Esophagus muscularis mucosa (tissue), 4 donors: Measurements from ENCODE around the gene TROAP.

Experiments used
- EP300 ChIP-seq: sonication (generic); formaldehyde crosslinking; IDR thresholded peaks from one replicate; pipeline ENCODE4 v1.6.1; 2017; ENCODE audit warnings: antibody characterized with exemption
- POLR2A ChIP-seq: fragments of 450-650 bp; IDR thresholded peaks from one replicate; pipeline ENCODE4 v1.6.1; 2017; ENCODE audit warnings: antibody characterized with exemption, moderate library complexity, mild to moderate bottlenecking, low read depth
- POLR2AphosphoS5 ChIP-seq, 2 donors: sonication (generic); formaldehyde crosslinking; IDR thresholded peaks; one replicate each; pipeline ENCODE4 v1.6.1; 2017; ENCODE audit warnings: antibody characterized with exemption in 2 of 2
- TF ChIP-seq, protein P1 (sequence below), 3 experiments: fragments of 200-600 bp in 2 of 3; fragments of 450-650 bp in 1 of 3; sonication (generic) in 2 of 3; IDR thresholded peaks; one replicate each; pipeline ENCODE4 v1.5.1; 2017 to 2019; ENCODE audit warnings: antibody characterized with exemption in 3 of 3, mild to moderate bottlenecking in 2 of 3, moderate library complexity in 1 of 3

DNA sequence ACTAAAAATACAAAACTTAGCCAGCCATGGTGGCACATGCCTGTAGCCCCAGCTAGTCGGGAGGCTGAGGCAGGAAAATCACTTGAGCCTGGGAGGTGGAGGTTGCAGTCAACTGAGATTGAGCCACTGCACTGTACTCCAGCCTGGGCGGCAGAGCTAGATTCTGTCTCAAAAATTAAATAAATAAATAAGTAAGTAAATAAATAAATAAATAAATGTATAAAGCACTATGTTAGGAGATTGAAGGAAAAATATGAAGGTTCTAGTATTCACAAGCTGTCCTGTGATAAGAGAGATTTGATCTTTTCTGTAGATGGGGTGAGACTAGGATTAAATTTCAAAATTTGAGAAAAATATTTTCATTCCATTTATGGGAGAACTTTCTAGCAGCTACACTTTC lies 29.3 kb downstream of the TROAP start:
- TF ChIP-seq POLR2A = no peak
- TF ChIP-seq, protein P1, sequence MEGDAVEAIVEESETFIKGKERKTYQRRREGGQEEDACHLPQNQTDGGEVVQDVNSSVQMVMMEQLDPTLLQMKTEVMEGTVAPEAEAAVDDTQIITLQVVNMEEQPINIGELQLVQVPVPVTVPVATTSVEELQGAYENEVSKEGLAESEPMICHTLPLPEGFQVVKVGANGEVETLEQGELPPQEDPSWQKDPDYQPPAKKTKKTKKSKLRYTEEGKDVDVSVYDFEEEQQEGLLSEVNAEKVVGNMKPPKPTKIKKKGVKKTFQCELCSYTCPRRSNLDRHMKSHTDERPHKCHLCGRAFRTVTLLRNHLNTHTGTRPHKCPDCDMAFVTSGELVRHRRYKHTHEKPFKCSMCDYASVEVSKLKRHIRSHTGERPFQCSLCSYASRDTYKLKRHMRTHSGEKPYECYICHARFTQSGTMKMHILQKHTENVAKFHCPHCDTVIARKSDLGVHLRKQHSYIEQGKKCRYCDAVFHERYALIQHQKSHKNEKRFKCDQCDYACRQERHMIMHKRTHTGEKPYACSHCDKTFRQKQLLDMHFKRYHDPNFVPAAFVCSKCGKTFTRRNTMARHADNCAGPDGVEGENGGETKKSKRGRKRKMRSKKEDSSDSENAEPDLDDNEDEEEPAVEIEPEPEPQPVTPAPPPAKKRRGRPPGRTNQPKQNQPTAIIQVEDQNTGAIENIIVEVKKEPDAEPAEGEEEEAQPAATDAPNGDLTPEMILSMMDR (IDR thresholded peaks at IDR 0.05) = no peak
- TF ChIP-seq POLR2AphosphoS5 (IDR thresholded peaks at IDR 0.05) = no peak
- no peak for TF ChIP-seq EP300
